NCI-H2081 (cell line): Measurements from ENCODE around the gene TNFAIP2.

Experiments
- DNase-seq, 2 experiments: peaks; one replicate each; lab custom pipeline; 2025; lab: John Stamatoyannopoulos, UW

TNFAIP2 gene

GRCh38 chr14:103122585-103122946 lies 695 bp upstream of the TNFAIP2 start:
- DNase-seq = no peak

GRCh38 chr14:103123634-103124500 lies 606 bp downstream of the TNFAIP2 start:
- no peak for DNase-seq

- no peak for DNase-seq
These were observed 1.3 kb downstream of the TNFAIP2 start for GRCh38 chr14:103124501-103125001.

GRCh38 chr14:103125098-103126070 lies 2.1 kb downstream of the TNFAIP2 start:
- no peak for DNase-seq

- DNase-seq = no peak
These were observed 3.0 kb downstream of the TNFAIP2 start for GRCh38 chr14:103126088-103126872.

- peak; percentile 75 to 88 for DNase-seq
These were observed 3.6 kb downstream of the TNFAIP2 start for GRCh38 chr14:103126873-103127304.

- DNase-seq = no peak
These were observed 4.1 kb downstream of the TNFAIP2 start for GRCh38 chr14:103127356-103127755.

- no peak for DNase-seq
These were observed 4.8 kb downstream of the TNFAIP2 start for GRCh38 chr14:103127861-103128598.

GRCh38 chr14:103128631-103129300 lies 5.5 kb downstream of the TNFAIP2 start:
- no peak for DNase-seq

GRCh38 chr14:103129301-103130016 lies 6.2 kb downstream of the TNFAIP2 start:
- no peak for DNase-seq

- DNase-seq = no peak
These were observed 6.9 kb downstream of the TNFAIP2 start for GRCh38 chr14:103130017-103130764.

GRCh38 chr14:103130965-103131364 lies 7.7 kb downstream of the TNFAIP2 start:
- DNase-seq = peak in 1 of 2 experiments; percentile 54

GRCh38 chr14:103131580-103131979 lies 8.3 kb downstream of the TNFAIP2 start:
- DNase-seq = no peak

GRCh38 chr14:103132381-103133209 lies 9.3 kb downstream of the TNFAIP2 start:
- DNase-seq = no peak

- DNase-seq = no peak
These were observed 10.2 kb downstream of the TNFAIP2 start for GRCh38 chr14:103133210-103134140.

- DNase-seq = no peak
These were observed 11.1 kb downstream of the TNFAIP2 start for GRCh38 chr14:103134405-103134804.

GRCh38 chr14:103134919-103135318 lies 11.7 kb downstream of the TNFAIP2 start:
- DNase-seq = peak in 1 of 2 experiments; percentile 34
